Epithelial cell of proximal tubule (primary cell): ENCODE data around the gene B3GNT5. TPM values are rescaled to one million over a fixed set of nuclear protein-coding genes. Genes with fewer than 3 reads are reported as not detected.
"Not testable (repeated sequence)": the region's sequence is repeated elsewhere in the genome, so short reads cannot be mapped to it uniquely, and the experiment has no call there.

Experiments
- DNase-seq: peaks from one replicate; pipeline ENCODE4 v3.0.0-alpha.2; 2011; ENCODE audit warnings: low read depth
- H3K4me3 ChIP-seq: 2 replicates; pipeline ENCODE4 v1.5.1; 2011; ENCODE audit warnings: low read depth, mild to moderate bottlenecking, low read length
- CTCF ChIP-seq: conservative IDR thresholded peaks from 2 replicates; pipeline ENCODE4 v1.5.1; 2012; ENCODE audit warnings: low read depth, mild to moderate bottlenecking, low read length
- total RNA-seq: library from RNA; depleted of rRNA; stranded (reverse); fragments of >200 nt; gene quantifications from 2 replicates; pipeline ENCODE4 v1.2.3, GENCODE V29; 2015

The B3GNT5 gene
- total RNA-seq, 1 donor from 2014 or later: 17.2 TPM

DNA sequence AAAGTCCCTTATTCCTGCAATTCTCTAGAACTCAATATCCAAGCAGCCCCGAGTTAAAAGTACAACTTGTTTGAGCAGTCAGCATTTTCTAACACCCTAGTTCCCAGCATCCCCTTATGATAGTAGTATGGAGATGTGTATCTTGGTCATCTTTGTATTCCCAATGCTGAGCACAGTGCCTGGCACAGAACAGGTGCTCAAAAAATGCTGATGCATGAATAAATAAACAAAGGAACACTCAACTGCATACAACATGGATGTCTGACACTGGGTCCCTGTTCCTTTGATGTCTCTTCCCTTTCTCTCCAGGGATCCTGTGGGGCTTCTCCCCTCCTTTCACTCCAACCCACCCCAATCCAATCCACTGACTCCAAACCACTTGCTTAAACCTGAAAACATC is 23.9 kb upstream of the B3GNT5 start:
- TF ChIP-seq CTCF: no peak
- no peak for DNase-seq
- H3K4me3 ChIP-seq: no peak overlapping the region

GRCh38 chr3:183230251-183230650 is 22.8 kb upstream of the B3GNT5 start:
- not testable (repeated sequence) for H3K4me3 ChIP-seq, DNase-seq

DNA sequence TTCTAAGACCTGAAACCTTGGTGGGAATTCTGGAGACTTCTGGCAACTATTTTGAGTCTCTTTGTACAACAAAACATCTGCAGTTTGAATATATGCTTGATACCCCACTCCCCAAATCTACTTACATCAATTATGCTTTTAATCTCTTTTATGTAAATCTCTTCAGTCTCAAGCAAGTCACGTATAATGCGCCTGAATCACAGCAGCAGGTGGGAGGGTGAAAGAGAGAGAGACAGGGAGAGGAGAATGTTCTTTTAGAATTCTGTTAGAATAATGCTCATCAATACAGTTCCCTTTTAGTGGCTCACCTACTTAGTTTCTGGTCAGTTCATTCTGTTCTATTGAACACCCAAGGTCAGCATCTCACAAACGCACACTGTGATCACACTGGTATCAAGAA is 22.2 kb upstream of the B3GNT5 start:
- no peak for TF ChIP-seq CTCF
- no peak overlapping the region for H3K4me3 ChIP-seq
- no peak for DNase-seq

- no peak for TF ChIP-seq CTCF
- no peak overlapping the region for H3K4me3 ChIP-seq
- DNase-seq: no peak
Observed at GRCh38 chr3:183233966-183234365, 19.1 kb upstream of the B3GNT5 start.

- no peak for DNase-seq
- no peak overlapping the region for H3K4me3 ChIP-seq
- TF ChIP-seq CTCF: no peak
Observed at GRCh38 chr3:183239046-183239445, 14.0 kb upstream of the B3GNT5 start.

DNA sequence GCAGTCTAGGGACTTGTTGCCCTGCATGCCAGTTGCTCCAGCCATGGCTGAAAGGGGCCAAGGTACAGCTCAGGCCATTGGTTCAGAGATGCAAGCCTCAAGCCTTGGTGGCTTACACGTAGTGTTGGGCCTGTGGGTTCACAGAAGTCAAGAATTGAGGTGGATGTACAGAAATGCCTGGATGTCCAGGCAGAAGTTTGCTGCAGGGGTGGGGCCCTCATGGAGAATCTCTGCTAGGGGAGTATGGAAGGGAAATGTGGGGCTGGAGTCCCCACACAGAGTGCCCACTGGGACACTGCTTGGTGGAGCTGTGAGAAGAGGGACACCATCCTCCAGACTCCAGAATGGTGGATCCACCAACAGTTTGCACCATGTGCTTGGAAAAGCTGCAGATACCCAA is 10.6 kb upstream of the B3GNT5 start:
- no peak for DNase-seq
- H3K4me3 ChIP-seq: no peak overlapping the region
- TF ChIP-seq CTCF: no peak

DNA sequence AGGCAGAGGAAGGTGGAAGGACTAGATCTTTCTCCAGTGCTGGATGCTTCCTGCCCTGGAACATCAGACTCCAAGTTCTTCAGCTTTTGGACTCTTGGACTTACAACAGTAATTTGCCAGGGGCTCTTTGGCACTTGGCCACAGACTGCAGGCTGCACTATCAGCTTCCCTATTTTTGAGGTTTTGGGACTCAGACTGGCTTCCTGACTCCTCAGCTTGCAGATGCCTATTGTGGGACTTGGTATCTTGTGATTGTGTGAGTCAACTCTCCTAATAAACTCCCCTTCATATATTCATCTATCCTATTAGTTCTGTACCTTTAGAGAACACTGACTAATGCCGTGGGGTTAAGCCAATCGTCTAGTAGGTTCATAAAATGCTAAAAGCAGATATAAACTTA is 8.8 kb upstream of the B3GNT5 start:
- no peak overlapping the region for H3K4me3 ChIP-seq
- DNase-seq: no peak
- no peak for TF ChIP-seq CTCF

GRCh38 chr3:183244981-183245476 is 8.0 kb upstream of the B3GNT5 start:
- no peak for DNase-seq
- H3K4me3 ChIP-seq: no peak overlapping the region
- peak; percentile 36 for TF ChIP-seq CTCF
